ENCODE data around the gene RXYLT1.

Gene RXYLT1

GRCh38 chr12:63843721-63844390 lies 64.1 kb downstream of the RXYLT1 start:
- DNase-seq (ENCODE audit: low read depth) = peak; percentile 72

GRCh38 chr12:63844391-63845341 lies 65.0 kb downstream of the RXYLT1 start, which contains the start of gene SRGAP1:
Gene SRGAP1 (plus strand): TSS chr12:63844700. CDS start chr12:63844817, 117 bp downstream.
- DNase-seq (ENCODE audit: low read depth) = no peak

- no peak for DNase-seq (ENCODE audit: low read depth)
Measured at GRCh38 chr12:63845726-63846125, 66.0 kb downstream of the RXYLT1 start.

GRCh38 chr12:63846238-63846967 lies 66.7 kb downstream of the RXYLT1 start:
- DNase-seq (ENCODE audit: low read depth) = no peak

- no peak for DNase-seq (ENCODE audit: low read depth)
Measured at GRCh38 chr12:63848450-63848849, 68.7 kb downstream of the RXYLT1 start.

GRCh38 chr12:63849106-63849620 lies 69.5 kb downstream of the RXYLT1 start:
- DNase-seq (ENCODE audit: low read depth) = no peak

- no peak for DNase-seq (ENCODE audit: low read depth)
Measured at GRCh38 chr12:63849641-63850040, 69.9 kb downstream of the RXYLT1 start.

GRCh38 chr12:63853978-63854377 lies 74.3 kb downstream of the RXYLT1 start:
- no peak for DNase-seq (ENCODE audit: low read depth)

- no peak for DNase-seq (ENCODE audit: low read depth)
Measured at GRCh38 chr12:63855299-63855698, 75.6 kb downstream of the RXYLT1 start.

GRCh38 chr12:63857771-63858670 lies 78.3 kb downstream of the RXYLT1 start:
- DNase-seq (ENCODE audit: low read depth) = no peak
